Activated T-cell treated with anti-CD3 and anti-CD28 coated beads for 1 hour (primary cell): ENCODE measurements around the gene MESD.

Source experiments
- DNase-seq: peaks from one replicate; pipeline ENCODE4 v3.0.0-alpha.2; 2020; ENCODE audit warnings: low read depth

The MESD gene

DNA sequence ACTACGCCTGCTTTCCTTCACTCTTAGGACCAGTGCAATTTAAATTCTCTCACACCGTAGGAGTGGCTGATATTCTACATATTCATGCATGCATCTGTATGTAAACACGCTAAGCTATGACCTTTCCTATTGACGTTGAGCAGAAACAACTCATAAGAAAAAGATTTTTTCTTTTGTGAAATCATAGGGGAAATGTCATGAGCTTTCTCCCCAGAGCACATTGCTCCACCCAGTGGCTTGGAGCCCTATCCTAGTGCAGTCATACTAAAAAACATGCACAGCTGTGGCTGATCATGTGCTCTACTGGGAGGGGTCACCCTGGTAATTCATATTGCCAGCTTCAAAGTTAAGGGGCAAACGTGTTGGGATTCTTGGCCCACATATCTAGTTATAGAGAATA, 1.8 kb upstream of the MESD start:
- no peak for DNase-seq

DNA sequence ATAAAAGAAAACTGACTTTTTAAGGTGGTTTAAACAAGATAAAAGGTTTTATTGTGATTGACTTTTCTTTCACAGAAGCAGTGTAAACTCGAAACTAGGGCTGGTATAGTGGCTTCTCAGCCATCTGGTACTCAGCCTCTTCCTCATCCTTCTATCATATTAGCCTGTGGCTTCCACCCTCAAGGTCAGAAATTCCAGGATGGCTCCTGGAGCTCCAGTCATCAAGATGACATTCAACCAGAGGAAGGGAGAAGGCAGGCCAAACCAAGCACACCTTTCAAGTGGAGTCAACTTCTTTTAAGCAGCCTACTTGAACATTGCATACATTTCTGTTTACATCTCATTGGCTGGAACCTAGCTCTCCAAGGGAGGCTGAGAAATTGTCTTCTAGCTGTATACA, 1.3 kb upstream of the MESD start:
- no peak for DNase-seq

DNA sequence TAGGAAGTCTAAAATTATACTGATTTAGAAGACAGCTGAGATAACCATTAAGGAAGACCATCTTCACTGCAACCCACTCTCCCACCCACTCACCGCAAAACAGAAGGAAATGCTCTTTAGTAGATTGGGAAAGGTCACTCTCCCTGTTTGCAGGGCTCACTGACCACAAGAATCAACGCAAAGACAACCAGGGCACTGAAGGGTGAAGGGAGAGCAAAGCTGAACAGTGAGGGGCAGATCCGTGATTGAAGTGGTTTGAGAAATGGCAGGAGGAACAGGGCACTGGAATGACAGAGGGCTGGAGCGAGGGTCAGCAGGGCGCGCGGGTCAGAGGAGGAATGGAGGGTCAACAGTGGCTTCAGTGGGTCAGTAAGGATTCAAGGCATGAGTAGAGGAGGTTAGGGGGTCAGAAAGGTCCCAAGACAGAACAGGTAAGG, 520 bp downstream of the MESD start:
- DNase-seq = no peak

DNA sequence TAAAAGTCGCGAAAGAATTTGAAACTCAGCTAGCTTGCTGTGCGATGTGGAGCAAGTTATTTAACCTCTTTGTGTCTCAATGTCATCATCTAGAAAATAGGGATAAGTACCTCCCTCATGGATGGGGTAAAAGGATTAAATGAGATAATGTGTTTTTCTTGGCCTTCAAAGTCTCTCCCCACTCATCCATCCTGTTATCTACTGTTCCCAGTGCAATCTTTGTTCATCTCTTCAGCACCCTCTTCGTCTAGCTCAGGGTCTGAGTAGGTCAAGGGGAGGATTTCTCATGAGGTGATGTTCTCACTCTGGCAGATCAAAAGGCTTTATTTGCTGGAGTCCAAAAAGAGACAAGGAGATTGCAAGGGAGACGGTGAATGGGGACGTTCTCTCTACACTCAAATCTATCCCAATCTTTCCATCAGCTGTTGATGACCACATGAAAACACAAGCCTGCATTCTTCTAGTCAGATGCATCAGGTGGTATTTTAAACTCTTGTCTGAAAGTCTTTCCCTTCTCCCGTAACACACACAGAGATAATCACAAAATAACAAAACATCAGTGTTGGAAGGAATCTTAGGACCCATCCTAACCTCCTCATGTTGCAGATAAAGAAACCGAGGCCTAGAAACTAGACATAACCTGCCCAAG, 1.3 kb downstream of the MESD start:
- DNase-seq = no peak

DNA sequence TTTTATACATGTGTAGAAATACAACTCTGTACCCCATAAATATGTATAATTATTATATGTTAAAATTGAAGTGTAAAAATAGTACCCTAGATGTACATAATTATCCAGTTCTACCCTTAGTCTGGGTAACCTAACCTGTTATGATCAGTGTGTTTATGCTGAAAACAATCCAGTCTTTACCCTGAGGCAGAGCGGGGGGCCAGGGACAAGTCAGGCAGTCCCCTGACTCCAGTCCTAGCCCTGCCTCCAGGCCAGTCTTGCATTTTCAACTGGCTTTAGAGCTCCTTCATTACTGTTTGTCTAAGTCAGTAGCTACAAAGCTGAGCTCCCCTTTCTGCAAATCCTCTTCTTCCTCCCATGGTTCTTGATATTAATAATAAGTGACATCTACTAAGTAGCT, 3.1 kb downstream of the MESD start:
- no peak for DNase-seq

DNA sequence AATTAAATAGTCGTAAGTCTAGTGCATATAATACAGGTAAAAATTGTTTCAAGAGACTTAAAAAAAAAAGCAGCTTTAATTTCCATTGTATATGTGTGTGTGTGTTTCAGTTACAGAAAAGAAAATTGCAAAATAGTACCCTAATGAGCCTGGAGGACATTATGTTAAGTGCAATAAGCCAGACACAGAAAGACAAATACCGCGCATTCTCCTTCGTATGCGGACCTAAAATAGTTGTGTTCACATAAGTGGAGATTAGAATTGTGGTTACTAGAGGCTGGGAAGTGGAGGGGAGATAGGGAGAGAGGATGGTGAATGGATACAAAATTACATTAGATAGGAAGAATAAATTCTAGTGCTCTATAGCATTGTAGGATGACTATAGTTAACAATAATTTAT, 3.6 kb downstream of the MESD start:
- no peak for DNase-seq

DNA sequence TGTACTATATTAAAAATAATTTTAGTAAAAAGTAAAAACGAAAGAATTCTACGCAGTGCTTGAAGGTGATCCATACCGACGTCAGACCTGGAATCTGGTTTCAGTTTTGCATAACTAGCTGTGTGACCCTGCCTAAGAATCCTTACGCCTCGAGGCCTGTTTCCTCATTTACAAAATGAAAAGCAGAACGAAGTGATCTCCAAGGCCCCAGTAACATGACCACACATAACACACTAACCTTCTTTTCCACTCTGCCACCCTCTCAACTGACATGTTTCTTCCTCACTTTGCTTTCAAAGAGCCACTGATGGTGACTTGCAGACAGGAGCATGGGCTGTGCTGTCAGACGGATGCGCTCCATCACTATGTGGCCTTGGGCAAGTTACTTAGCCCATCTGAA, 4.8 kb downstream of the MESD start:
- DNase-seq = no peak

DNA sequence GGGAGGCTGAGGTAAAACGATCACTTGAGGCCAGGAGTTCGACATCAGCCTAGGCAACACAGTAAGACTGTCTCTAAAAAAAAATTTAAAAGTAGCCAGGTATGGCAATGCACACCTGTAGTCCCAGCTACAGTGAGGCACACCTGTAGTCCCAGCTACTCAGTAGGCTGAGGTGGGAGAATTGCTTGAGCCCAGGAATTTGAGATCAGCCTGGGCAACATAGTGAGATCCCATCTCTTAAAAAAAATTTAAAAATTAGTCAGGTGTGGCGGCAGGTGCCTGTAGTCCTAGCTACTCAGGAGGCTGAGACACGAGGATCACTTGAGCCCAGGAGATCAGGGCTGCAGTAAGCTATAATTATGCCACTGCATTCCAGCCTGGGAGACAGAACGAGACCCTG, 6.8 kb downstream of the MESD start:
- DNase-seq = no peak

DNA sequence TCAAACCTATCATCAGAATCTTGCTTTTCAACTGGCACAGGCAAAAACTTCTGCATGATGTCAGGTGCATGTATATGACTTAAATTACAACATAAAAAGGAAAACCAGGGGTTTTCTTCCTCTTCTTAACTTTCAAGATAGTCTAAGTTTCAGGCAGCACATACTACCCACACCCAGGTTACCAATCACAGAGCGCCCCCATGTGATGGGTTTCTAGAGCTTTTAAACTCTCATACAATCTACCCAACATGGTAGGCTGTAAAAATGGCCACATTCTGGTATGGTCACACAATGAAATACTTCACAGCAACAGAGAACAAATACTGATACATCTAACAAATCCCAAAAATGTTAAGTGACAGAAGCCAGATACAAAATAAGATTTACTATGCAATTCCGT, 7.4 kb downstream of the MESD start:
- DNase-seq = no peak

DNA sequence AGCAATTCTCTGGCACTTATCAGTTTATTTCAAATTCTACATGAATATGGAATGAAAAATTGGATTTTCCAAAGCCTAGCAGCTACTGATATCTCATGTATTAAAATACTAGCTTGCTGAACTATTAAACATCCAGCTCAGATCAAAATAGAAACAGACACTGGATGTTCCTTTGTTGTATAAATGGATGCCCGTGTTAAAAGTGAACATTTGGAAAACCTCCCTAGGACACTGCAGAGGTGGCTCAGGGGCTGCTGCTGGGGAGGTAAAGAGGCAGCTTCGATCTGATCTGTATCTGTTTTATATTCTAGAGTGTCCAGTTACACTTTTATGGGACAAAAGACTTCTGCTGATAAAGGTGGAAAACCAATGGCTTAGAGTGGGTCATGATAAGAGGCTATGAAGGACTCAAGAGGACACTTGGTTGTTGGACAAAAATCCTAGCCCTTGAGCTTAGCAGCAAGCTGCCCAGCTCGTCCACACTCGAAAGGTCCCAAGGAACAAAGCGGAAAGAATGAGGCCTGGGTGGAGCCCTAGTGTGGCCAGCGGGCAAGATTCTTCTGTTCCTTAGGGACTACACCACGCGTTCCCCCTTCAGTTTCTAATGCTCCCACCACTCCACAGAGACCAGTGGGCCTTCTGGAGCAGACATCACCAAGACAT, 9.9 kb downstream of the MESD start:
- no peak for DNase-seq

DNA sequence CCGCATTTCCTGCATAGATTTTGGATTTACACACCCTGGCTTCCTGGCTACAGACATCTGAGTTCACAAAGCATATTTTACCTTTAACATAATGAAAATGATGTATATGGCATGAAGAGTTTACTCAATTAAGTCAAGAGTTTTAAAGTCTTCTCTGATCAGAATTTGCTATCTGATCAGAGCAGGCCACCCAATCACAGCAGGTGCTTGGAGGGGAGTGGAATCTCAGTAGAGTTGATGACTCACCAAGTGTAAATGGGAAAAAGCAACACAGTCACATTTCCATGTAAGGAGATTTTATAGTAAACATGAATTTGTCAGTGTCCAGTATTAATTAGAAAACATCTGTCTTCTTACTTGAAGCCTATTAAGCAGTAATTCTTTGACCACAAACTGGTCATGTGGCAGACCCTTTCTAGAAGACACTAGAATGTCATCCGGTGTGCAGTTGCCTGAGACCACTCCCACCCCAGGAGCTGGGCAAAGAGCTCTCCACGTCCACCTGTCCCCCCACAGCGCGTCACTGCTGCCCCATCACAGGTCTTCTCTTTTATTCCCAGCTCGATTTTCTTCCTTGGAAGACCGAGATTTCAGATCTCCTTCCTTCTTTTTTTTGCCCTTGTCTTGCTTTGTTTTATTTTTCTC, 10.8 kb downstream of the MESD start:
- DNase-seq = no peak

DNA sequence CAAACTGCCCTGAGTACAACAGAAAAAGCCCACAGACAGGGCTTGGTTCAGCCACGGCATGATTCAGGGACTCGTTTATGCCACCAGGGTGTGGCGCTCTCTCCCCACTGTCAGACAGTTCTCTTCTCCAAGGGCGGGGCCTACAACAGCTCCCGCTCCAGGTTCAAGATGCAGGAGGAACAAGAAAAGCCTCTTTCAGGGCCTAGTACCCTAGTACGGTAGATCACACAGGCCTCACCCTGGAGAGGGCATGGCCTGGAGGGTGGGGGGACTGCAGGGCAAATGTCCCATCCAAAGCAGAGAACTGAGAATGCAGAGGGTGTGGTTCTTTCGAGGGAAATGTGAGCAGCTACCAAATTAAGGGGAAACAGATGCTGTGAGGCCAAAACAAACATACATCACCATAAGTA, 12.0 kb downstream of the MESD start:
- DNase-seq = peak; percentile 28

DNA sequence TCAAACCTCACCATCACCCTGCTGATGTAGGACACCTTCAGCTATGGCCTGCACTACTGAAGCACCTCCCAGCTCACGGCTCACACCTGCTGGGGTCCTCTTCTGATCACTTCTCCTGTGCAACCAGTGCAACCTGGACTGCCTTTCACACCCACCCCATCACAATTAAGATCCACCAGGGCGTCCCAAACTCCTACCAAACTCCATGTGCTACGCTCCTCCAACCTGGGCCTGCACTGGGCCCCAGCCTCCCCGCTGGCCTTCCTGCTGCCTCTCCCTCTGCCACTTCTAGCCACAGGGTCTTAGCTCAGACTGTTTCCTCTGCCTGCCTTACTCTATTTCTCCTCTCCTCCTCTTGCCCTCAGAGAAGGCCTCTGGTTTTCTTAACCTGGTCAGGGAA, 12.8 kb downstream of the MESD start:
- DNase-seq = no peak

DNA sequence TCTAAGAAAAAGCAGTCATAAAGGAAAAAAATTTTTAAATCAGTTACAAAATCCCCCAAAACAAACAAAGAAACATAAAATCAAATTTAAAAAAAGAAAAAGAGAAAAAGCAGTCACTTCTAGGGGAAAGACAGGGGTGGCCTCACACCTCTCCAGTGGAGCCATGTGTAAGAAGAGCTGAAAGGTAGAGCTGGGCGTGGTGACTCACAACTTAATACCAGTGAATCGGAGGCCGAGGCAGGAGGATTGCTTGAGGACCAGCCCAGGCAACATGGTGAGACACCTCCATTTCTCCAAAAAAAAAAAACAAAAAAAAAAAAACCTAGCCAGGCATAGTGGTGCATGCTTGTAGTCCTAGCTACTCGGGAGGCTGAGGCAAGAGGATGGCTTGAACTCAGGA, 14.7 kb downstream of the MESD start:
- DNase-seq = no peak

DNA sequence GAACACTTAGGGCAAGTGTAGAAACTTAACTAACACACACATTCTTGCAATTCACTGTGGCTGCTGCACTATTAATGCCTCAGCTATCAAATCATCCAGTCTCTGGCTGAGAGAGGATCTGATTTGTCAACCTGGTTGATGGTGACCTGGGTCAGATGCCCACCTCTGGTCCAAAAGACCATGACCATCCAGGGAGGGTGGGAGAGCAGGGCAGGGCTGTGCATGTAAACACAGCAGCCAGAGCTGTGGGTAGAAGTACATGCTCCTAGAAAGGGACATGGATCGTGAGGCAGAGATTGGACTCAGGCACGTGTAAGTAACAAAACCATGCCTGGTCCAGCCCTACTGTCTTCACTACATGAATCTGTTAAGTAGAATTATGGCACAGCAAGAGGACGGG, 17.3 kb downstream of the MESD start:
- no peak for DNase-seq

DNA sequence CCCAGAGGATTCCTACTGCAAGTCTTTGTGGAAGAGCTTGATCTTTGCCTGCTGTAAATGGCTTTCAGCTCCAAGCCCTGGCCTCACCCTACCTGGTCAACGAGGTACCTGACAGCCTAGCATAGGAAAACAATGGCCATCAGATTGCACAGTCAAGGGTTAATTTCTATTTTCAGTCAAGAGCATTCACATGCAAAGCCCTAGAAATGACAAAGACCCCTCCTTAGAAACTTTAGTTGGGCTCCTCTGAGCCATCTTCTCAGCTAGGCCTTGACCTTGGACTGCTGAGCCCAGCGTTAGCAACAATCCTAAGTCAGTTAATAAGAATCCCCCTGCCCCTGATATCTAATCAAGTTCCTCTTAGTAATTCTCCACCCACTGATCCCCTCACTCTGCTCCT, 18.5 kb downstream of the MESD start:
- DNase-seq = no peak

DNA sequence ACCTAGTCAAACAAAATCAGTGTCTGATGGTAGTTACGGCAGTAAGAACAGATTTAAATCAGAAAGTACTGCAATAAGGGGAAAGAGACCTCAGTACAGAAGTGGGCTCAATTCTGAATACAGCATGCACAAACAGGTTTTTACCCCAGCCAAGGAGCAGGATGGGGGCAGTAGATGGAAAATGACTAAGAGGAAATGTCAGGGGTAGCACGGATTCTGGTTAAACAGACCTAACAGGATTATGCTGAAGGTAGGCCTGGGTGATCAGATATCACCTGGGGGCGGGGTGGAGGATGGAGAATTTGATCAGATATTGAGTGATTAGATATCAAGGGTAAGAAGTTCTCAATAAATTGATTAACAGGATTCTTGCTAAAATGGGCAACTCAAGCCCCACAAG, 19.0 kb downstream of the MESD start:
- DNase-seq = no peak

DNA sequence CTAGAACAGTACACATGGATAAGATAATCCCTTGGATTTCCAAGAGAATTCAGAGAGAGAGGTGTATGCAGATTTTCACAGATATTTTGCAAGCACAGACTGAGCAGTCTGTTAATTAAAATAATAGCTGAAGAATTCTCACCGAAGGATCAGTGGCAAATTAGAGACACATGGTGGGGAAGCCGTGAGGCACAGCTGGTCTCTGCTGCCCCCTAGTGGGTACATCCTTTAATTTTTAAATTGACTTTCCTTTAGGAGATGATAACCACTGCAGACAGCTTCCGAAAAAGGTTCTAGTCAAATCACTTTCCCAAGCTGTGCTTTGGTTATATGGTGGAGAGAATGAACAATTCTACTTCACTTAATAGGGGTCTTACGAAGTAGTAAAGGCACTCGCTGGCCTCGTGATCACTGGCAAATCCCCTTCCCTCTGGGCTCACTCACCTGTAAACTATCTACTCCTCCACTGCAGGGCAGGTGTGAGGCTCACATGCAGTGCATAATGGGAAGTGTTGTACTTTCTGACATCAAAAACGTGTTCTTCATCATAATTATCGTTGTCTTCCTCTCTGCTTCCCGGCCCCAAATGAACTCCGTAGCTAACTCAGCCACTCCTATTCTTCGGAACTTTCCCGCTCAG, 19.5 kb downstream of the MESD start:
- peak; percentile 60 for DNase-seq

DNA sequence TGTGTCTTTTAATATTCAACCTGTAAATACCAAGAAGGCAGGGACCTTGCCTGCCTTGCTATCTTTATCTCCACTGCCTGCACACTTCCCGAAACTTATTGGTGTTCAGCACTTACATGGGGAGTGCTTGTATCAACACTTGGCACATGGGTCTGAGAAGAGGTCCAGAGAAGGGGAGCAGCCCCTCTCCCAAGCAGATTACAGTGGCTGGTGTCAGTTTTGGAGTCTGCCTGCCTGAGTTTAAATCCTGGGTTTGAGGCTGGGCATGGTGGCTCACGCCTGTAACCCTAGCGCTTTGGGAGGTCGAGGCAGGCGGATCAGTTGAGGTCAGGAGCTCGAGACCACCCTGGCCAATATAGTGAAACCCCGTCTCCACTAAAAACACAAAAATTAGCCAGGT, 20.3 kb downstream of the MESD start:
- DNase-seq = no peak

DNA sequence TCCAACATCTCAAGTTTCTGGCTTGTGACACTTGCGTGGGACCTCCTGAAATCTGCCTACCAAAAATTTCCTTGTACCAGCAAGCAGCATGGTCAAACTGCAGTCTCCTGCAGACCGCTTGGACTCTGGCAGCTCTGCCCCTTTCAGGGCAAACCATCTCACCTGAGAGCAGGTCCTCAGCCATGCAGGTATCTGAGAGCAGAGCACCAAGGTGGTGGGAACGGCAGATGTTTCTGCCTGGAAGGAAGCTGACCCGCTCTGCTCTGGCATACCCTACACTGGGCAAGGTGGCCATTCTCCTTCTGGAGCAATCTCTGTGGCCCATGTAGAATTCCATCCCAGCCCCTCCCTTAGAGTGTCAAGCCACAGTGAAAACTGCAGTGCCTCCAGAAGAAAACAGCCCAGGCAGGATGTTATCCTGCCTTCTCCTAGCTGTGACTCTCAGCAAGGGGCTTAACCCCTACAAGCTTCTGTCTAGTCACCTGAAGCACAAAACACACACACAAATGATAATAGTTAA, 21.6 kb downstream of the MESD start:
- no peak for DNase-seq

DNA sequence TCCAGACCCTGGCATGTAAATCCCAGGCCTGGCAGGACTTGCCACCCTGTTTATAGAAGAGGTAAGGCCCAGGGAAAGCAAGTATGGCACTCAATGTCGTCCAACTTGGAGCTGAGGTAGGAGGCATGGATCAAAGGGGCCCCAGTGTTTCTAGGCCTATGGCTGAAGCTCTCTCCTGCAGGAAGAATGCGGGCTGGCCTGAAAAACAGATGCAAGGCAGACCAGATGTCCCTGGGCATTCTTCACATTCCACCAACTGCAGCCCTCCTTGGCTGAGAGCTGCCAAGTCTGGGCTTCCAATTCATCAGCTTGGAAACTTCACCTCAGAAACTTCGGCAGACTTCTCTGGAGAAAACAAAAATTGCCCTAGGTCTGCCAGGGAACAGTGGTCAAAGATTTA, 22.2 kb downstream of the MESD start:
- no peak for DNase-seq

DNA sequence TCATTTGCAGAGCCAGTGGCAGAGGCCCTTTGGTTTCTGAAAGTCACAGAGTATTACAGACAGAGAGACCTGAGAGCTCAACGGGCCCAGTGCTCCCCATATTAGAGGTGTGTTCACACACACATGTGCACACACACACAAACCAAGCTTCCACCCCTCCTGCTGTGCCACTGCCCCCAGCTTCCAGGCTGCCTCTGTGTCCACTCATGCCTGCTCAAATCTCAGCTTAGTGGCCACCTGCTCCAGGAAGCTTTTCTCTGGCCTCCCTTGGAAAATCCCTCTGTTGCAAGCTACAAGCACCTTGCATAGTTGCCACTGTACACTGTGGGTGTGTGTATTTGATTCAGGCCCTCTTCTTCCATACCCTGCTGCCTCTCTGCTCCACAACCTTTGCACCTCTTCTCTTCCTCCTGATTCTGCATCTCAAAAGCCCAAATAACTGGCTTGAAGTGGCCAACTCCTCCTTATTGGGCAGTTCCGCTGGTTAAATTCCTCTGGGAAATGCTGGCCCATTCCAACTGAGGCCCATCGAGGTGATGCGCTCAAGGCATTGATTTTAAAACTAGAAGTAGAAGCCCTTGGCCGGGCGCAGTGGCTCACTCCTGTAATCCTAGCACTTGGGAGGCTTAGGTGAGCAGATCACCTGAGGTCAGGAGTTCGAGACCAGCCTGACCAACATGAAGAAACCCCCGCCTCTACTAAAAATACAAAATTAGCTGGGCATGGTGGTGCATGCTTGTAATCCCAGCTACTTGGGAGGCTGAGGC, 23.0 kb downstream of the MESD start:
- DNase-seq = no peak
